Anterior cingulate cortex (tissue), 58 donors: ENCODE measurements around the gene ADAMTS3.

ENCODE experiments used
- DNase-seq, 58 donors: peaks; one replicate each; lab custom pipeline; 2025; lab: John Stamatoyannopoulos, UW

The ADAMTS3 gene

GRCh38 chr4:72305620-72306019 is 263.4 kb downstream of the ADAMTS3 start:
- DNase-seq: no peak

- DNase-seq: no peak
Observed at GRCh38 chr4:72305080-72305479, 263.9 kb downstream of the ADAMTS3 start.

- peak in 6 of 58 donors; percentile 2 to 8 (median 3) for DNase-seq
Observed at GRCh38 chr4:72302981-72303704, 265.9 kb downstream of the ADAMTS3 start.

GRCh38 chr4:72301759-72302158 is 267.3 kb downstream of the ADAMTS3 start:
- no peak for DNase-seq

- no peak for DNase-seq
Observed at GRCh38 chr4:72300126-72300525, 268.9 kb downstream of the ADAMTS3 start.

- peak in 2 of 58 donors; percentile 32 to 50 for DNase-seq
Observed at GRCh38 chr4:72295966-72296557, 273.0 kb downstream of the ADAMTS3 start.

GRCh38 chr4:72290737-72291136 is 278.3 kb downstream of the ADAMTS3 start:
- no peak for DNase-seq

- DNase-seq: no peak
Observed at GRCh38 chr4:72286910-72287309, 282.1 kb downstream of the ADAMTS3 start.

- DNase-seq: no peak
Observed at GRCh38 chr4:72286185-72286584, 282.8 kb downstream of the ADAMTS3 start.

- DNase-seq: no peak
Observed at GRCh38 chr4:72283357-72283756, 285.7 kb downstream of the ADAMTS3 start.

- no peak for DNase-seq
Observed at GRCh38 chr4:72280252-72280651, 288.8 kb downstream of the ADAMTS3 start.

GRCh38 chr4:72275381-72275780 is 293.6 kb downstream of the ADAMTS3 start:
- no peak for DNase-seq

GRCh38 chr4:72274251-72274650 is 294.8 kb downstream of the ADAMTS3 start:
- DNase-seq: no peak

GRCh38 chr4:72255269-72255668 is 313.8 kb downstream of the ADAMTS3 start:
- DNase-seq: no peak

- no peak for DNase-seq
Observed at GRCh38 chr4:72243641-72244040, 325.4 kb downstream of the ADAMTS3 start.

GRCh38 chr4:72239487-72240116 is 329.4 kb downstream of the ADAMTS3 start:
- no peak for DNase-seq
